GM12878 (cell line): ENCODE measurements around the gene LDLRAD3. TPM values are rescaled to one million over a fixed set of nuclear protein-coding genes. Genes with fewer than 3 reads are reported as not detected.

Source experiments
- ATAC-seq: fragments of 200-7000 bp; cut with Tn5 transposase; 3 replicates; pipeline ENCODE4 v1.9.1; 2020; ENCODE audit warnings: mild to moderate bottlenecking, moderate library complexity
- BruUV-seq: library from RNA; stranded (reverse); fragments of 400-500 nt; replicated peaks from 2 replicates; lab custom pipeline; 2021; lab: Mats Ljungman, UMichigan
- CTCF ChIA-PET: fragments of 300-600 bp; sonication (Branson Sonifier 250); formaldehyde crosslinking; extraction: SDS; loops from one replicate; lab custom pipeline; 2021; ENCODE audit warnings: inconsistent platforms; lab: Yijun Ruan, JAX
- POLR2A ChIA-PET: fragments of 350-600 bp; formaldehyde crosslinking; extraction: SDS; loops from one replicate; lab custom pipeline; 2021; ENCODE audit warnings: inconsistent platforms; lab: Charles Lee
- RAD21 ChIA-PET: fragments of 300-600 bp; sonication (Branson Sonifier 250); formaldehyde crosslinking; loops from one replicate; lab custom pipeline; 2023; ENCODE audit warnings: antibody characterized with exemption; ENCODE audit not compliant: unreplicated experiment; lab: Charles Lee
- SMC1A ChIA-PET: fragments of 300-600 bp; sonication (Branson Sonifier 250); formaldehyde crosslinking; loops from one replicate; lab custom pipeline; 2023; ENCODE audit not compliant: unreplicated experiment, uncharacterized antibody; lab: Charles Lee
- DNase-seq: peaks from one replicate; pipeline ENCODE4 v3.0.0-alpha.2; 2011; ENCODE audit warnings: low read depth, low spot score
- FAIRE-seq: peaks from 3 replicates; lab custom pipeline; 2011; peaks lifted over from hg19 to GRCh38; lab: Jason Lieb, UNC
- H2AFZ ChIP-seq: 2 replicates; pipeline ENCODE4 v1.6.0; 2011; ENCODE audit warnings: low read depth, low read length, control low read depth; ENCODE audit not compliant: control insufficient read depth
- H3K27ac ChIP-seq: 2 replicates; pipeline ENCODE4 v1.5.1; 2011; ENCODE audit warnings: control low read depth; ENCODE audit not compliant: control insufficient read depth, insufficient read depth
- H3K27me3 ChIP-seq, 2 experiments: replicated peaks in 1 of 2; 2 replicates each; pipeline versions ENCODE4 v1.6.0 to v1.6.1; 2011; ENCODE audit warnings: low read length in 1 of 2; ENCODE audit not compliant: control insufficient read depth in 2 of 2, insufficient read depth in 2 of 2
- H3K36me3 ChIP-seq, 2 experiments: 2 replicates each; pipeline ENCODE4 v1.5.1; 2011; ENCODE audit warnings: low read length in 1 of 2; ENCODE audit not compliant: control insufficient read depth in 2 of 2, insufficient read depth in 2 of 2
- H3K4me1 ChIP-seq: 2 replicates; pipeline ENCODE4 v1.6.1; 2011; ENCODE audit warnings: mild to moderate bottlenecking, low read length, moderate library complexity, mixed read lengths; ENCODE audit not compliant: control insufficient read depth, insufficient read depth
- H3K4me2 ChIP-seq: 2 replicates; pipeline ENCODE4 v1.6.0; 2011; ENCODE audit warnings: control low read depth; ENCODE audit not compliant: control insufficient read depth, insufficient read depth
- H3K4me3 ChIP-seq: fragments of 200-600 bp; sonication (generic); 2 replicates; pipeline ENCODE4 v1.5.1; 2016
- H3K79me2 ChIP-seq: 2 replicates; pipeline ENCODE4 v1.6.0; 2011; ENCODE audit warnings: low read length; ENCODE audit not compliant: control insufficient read depth, insufficient read depth
- H3K9ac ChIP-seq: 2 replicates; pipeline ENCODE4 v1.8.0; 2011; ENCODE audit warnings: low read length, control low read depth, mixed read lengths; ENCODE audit not compliant: control insufficient read depth, insufficient read depth
- H3K9me3 ChIP-seq: replicated peaks from 3 replicates; pipeline ENCODE4 v1.5.1; 2011; ENCODE audit warnings: mild to moderate bottlenecking, low read length; ENCODE audit not compliant: control insufficient read depth, insufficient read depth
- H4K20me1 ChIP-seq: 2 replicates; pipeline ENCODE4 v1.6.0; 2011; ENCODE audit not compliant: control insufficient read depth, insufficient read depth
- CHD2 ChIP-seq: IDR thresholded peaks from 2 replicates; pipeline ENCODE4 v1.6.1; 2011; ENCODE audit warnings: low read depth, low read length, improper control_type of control experiment, borderline replicate concordance
- CREB1 ChIP-seq: IDR thresholded peaks from 2 replicates; pipeline ENCODE4 v1.6.1; 2012; ENCODE audit warnings: low read depth, mild to moderate bottlenecking, inconsistent platforms
- EZH2 ChIP-seq: IDR thresholded peaks from 2 replicates; pipeline ENCODE4 v1.6.1; 2012; ENCODE audit warnings: low read depth, mild to moderate bottlenecking, control low read depth, inconsistent platforms, low read length, borderline replicate concordance; ENCODE audit not compliant: control insufficient read depth
- MEF2A ChIP-seq: IDR thresholded peaks from 2 replicates; pipeline ENCODE4 v1.6.1; 2011; ENCODE audit warnings: low read depth, mild to moderate bottlenecking, low read length, moderate library complexity; ENCODE audit not compliant: insufficient read depth
- PBX3 ChIP-seq: IDR thresholded peaks from 2 replicates; pipeline ENCODE4 v1.6.1; 2011; ENCODE audit warnings: mild to moderate bottlenecking, low read depth, low read length, moderate library complexity; ENCODE audit not compliant: insufficient replicate concordance
- POLR2A ChIP-seq: IDR thresholded peaks from 2 replicates; pipeline ENCODE4 v1.6.1; 2011; ENCODE audit warnings: low read depth, mild to moderate bottlenecking, low read length
- YY1 ChIP-seq: IDR thresholded peaks from 2 replicates; pipeline ENCODE4 v1.6.1; 2011; ENCODE audit warnings: low read depth, mild to moderate bottlenecking, low read length
- WGBS: methylation state at CpG from one replicate; pipeline ENCODE4 v1.1.6; 2016; ENCODE audit warnings: low lambda C conversion rate; ENCODE audit not compliant: insufficient replicate concordance, insufficient coverage; ENCODE audit errors: missing lambda C conversion rate; 5-methylcytosine and 5-hydroxymethylcytosine counted together
- in situ Hi-C: fragments of 300-500 bp; cut with MboI; formaldehyde crosslinking; loops from 9 replicates; pipeline ENCODE4 v1.14.3; 2018; ENCODE audit warnings: mixed read lengths
- intact Hi-C: fragments of 100-400 bp; cut with micrococcal nuclease; formaldehyde crosslinking; loops from one replicate; pipeline ENCODE4 v1.14.2; 2022; ENCODE audit not compliant: unreplicated experiment
- polyA plus RNA-seq, 11 experiments: library from polyadenylated mRNA; depleted of rRNA in 4 of 11; unstranded in 6 of 11; stranded (reverse) in 5 of 11; fragments of >200 nt; fragmentation: Nextera tagmentation in 4 of 11; fragmentation: Illumina TruSeq in 1 of 11; extraction: Ambion mirVana in 4 of 11; extraction: Trizol in 1 of 11; gene quantifications; 1 replicate in 1 of 11; 2 replicates in 10 of 11; pipeline versions ENCODE4 v1.2.1 to v1.2.3, GENCODE V29; 2011 to 2016; ENCODE audit warnings: inconsistent platforms in 2 of 11, missing spikeins in 2 of 11, low read depth in 1 of 11
- total RNA-seq, 4 experiments: library from RNA; depleted of rRNA in 3 of 4; stranded (reverse); fragments of >200 nt in 3 of 4; fragmentation: Illumina TruSeq in 1 of 4; extraction: Trizol in 1 of 4; gene quantifications; 2 replicates each; pipeline versions ENCODE4 v1.2.1 to v1.2.3, GENCODE V29; 2013 to 2021

The LDLRAD3 gene
- total and polyA plus RNA-seq, 10 of the 15 experiments (the other 5 are each of a cell fraction or from before 2014, with no cell fraction given), result 2.5 to 17.2 (median 10.7) TPM

- TF ChIP-seq EZH2 (no peak), MEF2A (no peak), YY1 (no peak), POLR2A (no peak), CREB1 (no peak), CHD2 (no peak), PBX3 (no peak)
- H3K4me3 ChIP-seq, result no peak overlapping the region
- no peaks in the 10 kb centered on the region for H3K4me1 ChIP-seq
- no peak overlapping the region for H2AFZ ChIP-seq
- SMC1A ChIA-PET, result no interaction called here
- intact Hi-C loops (no loop called here), in situ Hi-C loops (no loop called here)
- ATAC-seq, result no peak
- H3K4me2 ChIP-seq, result no peak overlapping the region
- no peaks in the 10 kb centered on the region for H3K36me3 ChIP-seq
- no peaks in the 10 kb centered on the region for H3K79me2 ChIP-seq
- no peaks in the 10 kb centered on the region for H3K27me3 ChIP-seq
- CTCF ChIA-PET, result no interaction called here
- WGBS, result 68% methylated on average over 7 of the region's 7 CpGs
- H3K9me3 ChIP-seq, result no peaks in the 10 kb centered on the region; the same call in 2 of the 3 replicates
- FAIRE-seq, result no peak
- RAD21 ChIA-PET, result no interaction called here
- no peak for DNase-seq
- no TSS peak for BruUV-seq
- H3K27ac ChIP-seq, result no peak overlapping the region
- H3K9ac ChIP-seq, result no peak overlapping the region
- no peaks in the 10 kb centered on the region for H4K20me1 ChIP-seq
- POLR2A ChIA-PET, result no interaction called here
Observed at GRCh38 chr11:36079878-36080675, 136.2 kb downstream of the LDLRAD3 start.
